HG02852 (cell line): ENCODE results near the gene SLIT3.

ENCODE experiments used
- ATAC-seq: cut with Tn5 transposase; IDR thresholded peaks from one replicate; pipeline ENCODE4 v1.9.1; 2021; ENCODE audit warnings: mild to moderate bottlenecking, moderate library complexity; ENCODE audit not compliant: unreplicated experiment

The SLIT3 gene

GRCh38 chr5:168878135-168878745 is 422.7 kb downstream of the SLIT3 start:
- no peak for ATAC-seq

- ATAC-seq: no peak
Measured at GRCh38 chr5:168877132-168877892, 423.6 kb downstream of the SLIT3 start.

- no peak for ATAC-seq
Measured at GRCh38 chr5:168876419-168876818, 424.5 kb downstream of the SLIT3 start.

GRCh38 chr5:168875832-168876231 is 425.1 kb downstream of the SLIT3 start:
- no peak for ATAC-seq

GRCh38 chr5:168874713-168875380 is 426.1 kb downstream of the SLIT3 start:
- no peak for ATAC-seq

- no peak for ATAC-seq
Measured at GRCh38 chr5:168872246-168872645, 428.7 kb downstream of the SLIT3 start.

- no peak for ATAC-seq
Measured at GRCh38 chr5:168870910-168871309, 430.0 kb downstream of the SLIT3 start.

- no peak for ATAC-seq
Measured at GRCh38 chr5:168869615-168870227, 431.2 kb downstream of the SLIT3 start.

- ATAC-seq: no peak
Measured at GRCh38 chr5:168867241-168867640, 433.7 kb downstream of the SLIT3 start.

- ATAC-seq: no peak
Measured at GRCh38 chr5:168865968-168866367, 435.0 kb downstream of the SLIT3 start.

GRCh38 chr5:168863021-168863420 is 437.9 kb downstream of the SLIT3 start:
- ATAC-seq: no peak

- ATAC-seq: no peak
Measured at GRCh38 chr5:168860503-168860902, 440.4 kb downstream of the SLIT3 start.

- ATAC-seq: no peak
Measured at GRCh38 chr5:168860081-168860480, 440.9 kb downstream of the SLIT3 start.

- no peak for ATAC-seq
Measured at GRCh38 chr5:168859471-168859870, 441.5 kb downstream of the SLIT3 start.

GRCh38 chr5:168858994-168859393 is 441.9 kb downstream of the SLIT3 start:
- no peak for ATAC-seq

GRCh38 chr5:168858371-168858770 is 442.6 kb downstream of the SLIT3 start:
- ATAC-seq: no peak

GRCh38 chr5:168853972-168854371 is 447.0 kb downstream of the SLIT3 start:
- no peak for ATAC-seq

- ATAC-seq: no peak
Measured at GRCh38 chr5:168852329-168852728, 448.6 kb downstream of the SLIT3 start.

- peak; percentile 70 for ATAC-seq
Measured at GRCh38 chr5:168851902-168852321, 449.0 kb downstream of the SLIT3 start.

- no peak for ATAC-seq
Measured at GRCh38 chr5:168850683-168851082, 450.3 kb downstream of the SLIT3 start.

- no peak for ATAC-seq
Measured at GRCh38 chr5:168848569-168848968, 452.4 kb downstream of the SLIT3 start.
